Mucosa of descending colon (tissue), 3 donors: ENCODE data around the gene TRAPPC3. TPM values are rescaled to one million over a fixed set of nuclear protein-coding genes. Genes with fewer than 3 reads are reported as not detected.

Source experiments
- ATAC-seq: fragments of 200-7000 bp; cut with Tn5 transposase; one replicate; pipeline ENCODE4 v1.9.1; 2020; ENCODE audit warnings: mild to moderate bottlenecking, moderate library complexity
- DNase-seq, 3 donors: peaks; one replicate each; pipeline ENCODE4 v3.0.0-alpha.2; 2020
- H3K36me3 ChIP-seq: fragments of 200-600 bp; one replicate; pipeline ENCODE4 v1.8.0; 2021; ENCODE audit warnings: low read depth, mild to moderate bottlenecking
- H3K4me1 ChIP-seq: fragments of 200-600 bp; one replicate; pipeline ENCODE4 v1.8.0; 2021; ENCODE audit warnings: low read depth, mild to moderate bottlenecking
- H3K4me3 ChIP-seq: fragments of 200-600 bp; one replicate; pipeline ENCODE4 v1.8.0; 2021; ENCODE audit warnings: mild to moderate bottlenecking
- H3K9me3 ChIP-seq: fragments of 200-600 bp; one replicate; pipeline ENCODE4 v1.8.0; 2021; ENCODE audit warnings: mild to moderate bottlenecking
- CTCF ChIP-seq: fragments of 200-600 bp; IDR thresholded peaks from one replicate; pipeline ENCODE4 v1.8.0; 2022; ENCODE audit warnings: antibody characterized with exemption, mild to moderate bottlenecking
- intact Hi-C, 2 donors: fragments of 100-400 bp; cut with DNase I in 1 of 2; cut with micrococcal nuclease in 1 of 2; formaldehyde crosslinking; loops; one replicate each; pipeline versions ENCODE4 v1.11.0 to v1.11.1; 2022; cut with DNase I, micrococcal nuclease
- total RNA-seq, 3 donors: library from RNA; stranded (reverse); fragmentation: NEBNext Ultra II Directional in 2 of 3; extraction: Animal tissue kit (Norgen Biotek cat#: 25700) in 2 of 3; gene quantifications; one replicate each; pipeline versions ENCODE4 v1.2.1 to v1.2.4, GENCODE V29; 2021 to 2023
- donor health status: DM: no; HTN: no; CAD: no; lungs with moderate emphysema.
- donor health status: DM: no; HTN: no; CAD: no.
- donor health status: DM: no; HTN: yes; CAD: no.

TRAPPC3 gene
- total RNA-seq, 3 donors from 2014 or later: 55.7 to 86.6 (median 57.7) TPM

GRCh38 chr1:36132029-36132428, 17.3 kb downstream of the TRAPPC3 start:
- no peak for TF ChIP-seq CTCF
- no peak for DNase-seq
- intact Hi-C loops: no loop called here

GRCh38 chr1:36128905-36129206, 20.4 kb downstream of the TRAPPC3 start:
- Histone ChIP-seq H3K36me3 (no peaks in the 10 kb centered on the region), H3K4me3 (no peak overlapping the region), H3K4me1 (peaks cover 14% of the 10 kb centered on the region), H3K9me3 (no peaks in the 10 kb centered on the region)
- no peak for TF ChIP-seq CTCF
- intact Hi-C loops: no loop called here
- no peak for ATAC-seq
- no peak for DNase-seq

More at GRCh38 chr1:36132029-36132428, 17.3 kb downstream of the TRAPPC3 start:
- no peak for ATAC-seq
- H3K4me3 ChIP-seq: no peak overlapping the region
- no peaks in the 10 kb centered on the region for H3K9me3 ChIP-seq
- H3K4me1 ChIP-seq: peaks cover 9% of the 10 kb centered on the region
- H3K36me3 ChIP-seq: no peaks in the 10 kb centered on the region

DNA sequence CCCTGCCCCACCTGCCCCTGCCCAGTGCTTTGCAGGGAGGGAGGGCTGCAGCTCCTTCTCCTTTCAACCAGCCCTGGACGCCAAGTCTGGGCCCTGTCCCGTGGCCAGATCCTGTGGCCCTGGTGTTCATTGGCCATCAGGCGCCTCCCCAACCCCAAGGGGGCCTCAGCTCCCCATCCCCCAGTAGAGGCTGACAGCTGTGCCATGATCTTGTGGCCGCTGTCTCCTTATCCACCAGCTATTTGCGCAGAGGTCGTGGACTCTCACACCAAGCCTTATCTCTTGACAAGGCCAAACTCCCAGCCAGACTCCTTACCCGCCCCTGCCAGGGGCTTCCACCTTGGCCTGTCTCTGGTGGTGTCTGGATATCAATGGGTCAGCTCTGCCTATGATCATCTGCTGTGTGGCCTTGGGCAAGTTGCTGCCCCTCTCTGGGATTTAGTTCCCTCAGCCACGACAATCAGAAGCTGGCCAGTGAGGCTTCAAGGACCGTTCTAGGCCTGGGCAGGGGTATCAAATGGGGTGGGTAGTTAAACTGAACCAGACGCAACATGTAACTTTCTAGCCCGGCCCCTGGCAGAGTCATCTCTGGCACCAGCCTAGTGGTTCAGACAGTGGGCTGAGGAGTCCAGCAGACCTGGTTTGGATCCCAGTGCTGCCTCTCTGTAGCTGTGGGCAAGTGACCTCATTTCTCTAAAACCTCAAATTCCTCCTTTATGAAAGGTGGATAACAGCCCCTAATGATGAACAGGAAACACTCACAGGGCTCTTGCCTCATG, 21.0 kb downstream of the TRAPPC3 start:
- H3K4me3 ChIP-seq: no peak overlapping the region
- no peak for ATAC-seq
- no peak for TF ChIP-seq CTCF
- H3K9me3 ChIP-seq: no peaks in the 10 kb centered on the region
- intact Hi-C loops: no loop called here
- peaks cover 13% of the 10 kb centered on the region for H3K4me1 ChIP-seq
- no peak for DNase-seq
- H3K36me3 ChIP-seq: no peaks in the 10 kb centered on the region

DNA sequence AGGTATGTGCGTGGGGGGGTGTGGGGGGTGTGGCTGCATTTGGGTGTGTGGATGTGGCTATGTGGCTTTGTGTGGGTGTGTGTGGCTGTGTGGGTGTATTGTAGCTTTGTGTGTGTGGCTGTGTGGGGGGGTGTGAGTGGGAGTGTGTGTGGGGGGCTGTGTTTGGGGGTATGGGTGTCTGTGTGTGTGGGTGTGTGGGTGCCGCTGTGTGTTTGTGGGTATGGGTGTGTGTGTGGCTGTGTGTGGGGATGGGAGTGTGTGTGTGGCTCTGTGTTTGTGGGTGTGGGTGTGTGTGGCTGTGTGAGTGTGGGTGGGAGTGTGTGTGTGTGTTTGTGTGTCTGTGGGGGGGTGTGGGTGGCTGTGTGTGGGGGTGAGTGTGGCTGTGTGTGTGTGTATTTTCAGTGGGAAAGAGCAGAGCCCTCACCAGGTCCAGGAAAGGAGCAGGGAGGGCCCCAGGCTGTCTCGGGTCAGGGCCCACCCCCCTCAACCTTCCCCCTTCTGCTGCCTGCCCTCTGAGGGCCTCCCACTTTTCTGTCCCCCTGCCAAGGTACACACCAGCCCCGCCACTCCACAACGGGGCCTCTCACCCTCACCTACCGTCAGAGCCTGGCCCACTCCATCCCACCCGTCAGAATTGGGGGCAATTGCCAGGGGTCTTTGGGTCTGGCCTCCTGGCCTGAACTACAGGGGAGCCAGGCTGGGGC, 22.3 kb downstream of the TRAPPC3 start:
- TF ChIP-seq CTCF: no peak
- ATAC-seq: no peak
- Histone ChIP-seq H3K9me3 (no peaks in the 10 kb centered on the region), H3K4me1 (peaks cover 8% of the 10 kb centered on the region), H3K4me3 (no peak overlapping the region), H3K36me3 (no peaks in the 10 kb centered on the region)
- intact Hi-C loops: no loop called here
- no peak for DNase-seq

- no peak for DNase-seq
- peaks cover 8% of the 10 kb centered on the region for H3K4me1 ChIP-seq
- no peaks in the 10 kb centered on the region for H3K9me3 ChIP-seq
- intact Hi-C loops: no loop called here
- H3K4me3 ChIP-seq: no peak overlapping the region
- no peaks in the 10 kb centered on the region for H3K36me3 ChIP-seq
- TF ChIP-seq CTCF: no peak
- ATAC-seq: no peak
Measured at GRCh38 chr1:36126005-36126716, 23.1 kb downstream of the TRAPPC3 start.
